ENCODE results near the gene BMAL1.

BMAL1 gene

GRCh38 chr11:13262096-13262495, 15.5 kb upstream of the BMAL1 start:
- DNase-seq = no peak

GRCh38 chr11:13268791-13269190, 8.8 kb upstream of the BMAL1 start:
- DNase-seq = no peak

DNA sequence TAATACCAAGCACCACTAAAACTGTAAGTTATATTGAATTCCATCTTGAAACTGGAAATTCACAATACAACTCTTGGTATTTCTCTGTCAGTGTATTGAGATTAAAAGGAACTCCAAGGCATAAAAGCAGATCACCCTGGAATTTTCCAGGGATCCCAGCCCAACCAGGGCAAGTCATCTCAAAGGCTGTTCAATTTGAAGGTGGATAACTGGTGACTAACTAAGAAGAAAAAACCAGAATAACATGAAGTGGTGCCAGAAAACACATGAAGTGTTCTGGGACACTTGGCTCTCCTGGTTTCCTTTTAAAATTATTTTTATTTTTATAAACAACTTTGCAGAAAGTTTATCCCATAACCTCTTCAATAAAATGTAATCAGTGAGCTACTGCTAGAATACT, 7.8 kb upstream of the BMAL1 start:
- DNase-seq = no peak

DNA sequence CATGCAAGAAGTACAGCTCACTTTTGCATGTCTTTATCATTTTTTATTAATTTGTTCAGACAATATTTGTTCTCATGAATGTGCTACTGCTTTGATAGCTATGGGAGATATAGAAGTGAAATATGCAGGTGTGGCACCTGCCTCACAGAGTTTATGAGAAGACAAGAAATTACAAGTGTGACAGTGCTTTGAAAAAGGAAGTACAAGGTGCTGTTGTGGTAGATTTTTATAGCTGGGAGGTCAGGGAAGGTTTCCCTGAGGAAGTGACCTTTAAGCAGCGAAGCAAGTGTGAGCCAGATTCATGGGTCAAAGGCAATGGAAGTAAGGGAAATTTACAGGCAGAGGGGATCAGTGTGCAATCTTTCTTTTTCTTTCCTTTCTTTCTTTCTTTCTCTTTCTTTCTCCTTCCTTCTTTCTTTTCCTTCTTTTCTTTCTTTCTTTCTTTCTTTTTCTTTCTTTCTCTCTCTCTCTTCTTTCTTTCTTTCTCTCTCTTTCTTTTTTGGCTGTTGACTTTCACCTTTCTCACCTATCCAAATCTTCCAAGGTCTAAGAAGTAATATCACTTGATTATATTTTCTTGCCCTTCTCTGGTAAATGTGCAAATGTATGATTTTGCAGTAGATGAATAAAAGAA, 6.4 kb upstream of the BMAL1 start:
- no peak for DNase-seq

DNA sequence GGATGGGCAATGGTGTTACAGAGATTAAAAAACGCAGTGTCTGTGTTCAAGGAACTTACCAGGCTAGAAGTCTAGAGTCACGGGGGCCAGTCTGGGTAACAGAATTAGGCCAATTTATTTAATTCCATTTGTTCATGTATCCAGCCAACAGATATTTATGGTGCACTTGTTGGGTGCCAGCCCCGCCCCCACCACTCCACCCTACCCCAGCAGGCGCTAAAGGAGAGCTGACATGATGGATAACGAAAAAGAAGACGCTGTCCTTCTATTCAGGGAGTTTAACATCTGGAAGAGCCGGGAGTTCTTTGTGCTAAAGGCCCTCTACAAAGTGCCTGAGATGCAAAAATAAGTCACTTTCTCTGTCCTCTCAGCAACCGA, 1.1 kb upstream of the BMAL1 start:
- peak; percentile 25 for DNase-seq

GRCh38 chr11:13276832-13277767, 490 bp upstream of the BMAL1 start:
- peak; percentile 97 for DNase-seq

DNA sequence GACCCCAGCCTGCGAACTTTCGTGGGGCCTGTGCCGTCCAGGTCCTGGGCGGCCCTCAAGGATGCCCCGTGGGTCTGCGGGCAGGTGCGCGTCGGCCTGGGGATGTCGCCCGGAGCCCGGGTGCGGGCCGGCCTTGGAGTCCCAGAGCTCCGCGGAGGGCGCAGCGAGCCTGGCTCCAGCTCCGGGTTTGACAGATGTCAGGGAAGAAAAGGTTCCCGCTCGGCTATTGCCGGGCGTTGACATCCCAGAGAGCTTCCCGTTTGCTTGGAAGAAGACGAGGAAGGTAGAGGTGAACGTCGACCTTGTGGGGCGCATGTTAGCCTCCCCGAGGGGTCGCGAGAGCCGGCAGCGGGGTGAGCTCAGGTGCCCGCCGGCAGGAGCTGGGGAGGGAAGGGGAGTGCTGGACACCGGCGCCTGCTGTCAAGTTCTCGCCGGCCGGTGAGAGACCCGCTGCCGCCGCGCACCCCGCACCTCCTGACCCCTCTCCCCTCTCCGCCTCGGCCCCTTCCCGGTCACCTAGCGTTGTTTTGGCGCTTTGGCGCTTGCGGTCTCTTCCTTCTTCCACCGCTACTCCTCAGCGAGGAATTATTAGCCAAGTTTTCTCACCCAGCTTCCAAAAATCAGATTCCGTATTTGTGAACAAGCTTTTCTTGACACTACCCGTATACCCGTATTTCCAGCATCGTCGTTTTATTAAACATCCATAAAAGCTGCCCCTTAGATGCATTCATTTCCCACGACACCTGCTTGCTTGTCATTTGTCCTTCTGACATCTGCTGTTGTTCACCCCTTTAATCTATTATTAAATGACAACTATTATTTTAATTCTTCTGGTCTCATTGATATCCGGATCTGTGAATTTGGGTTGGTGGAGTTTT, 1.3 kb downstream of the BMAL1 start:
- DNase-seq = no peak

DNA sequence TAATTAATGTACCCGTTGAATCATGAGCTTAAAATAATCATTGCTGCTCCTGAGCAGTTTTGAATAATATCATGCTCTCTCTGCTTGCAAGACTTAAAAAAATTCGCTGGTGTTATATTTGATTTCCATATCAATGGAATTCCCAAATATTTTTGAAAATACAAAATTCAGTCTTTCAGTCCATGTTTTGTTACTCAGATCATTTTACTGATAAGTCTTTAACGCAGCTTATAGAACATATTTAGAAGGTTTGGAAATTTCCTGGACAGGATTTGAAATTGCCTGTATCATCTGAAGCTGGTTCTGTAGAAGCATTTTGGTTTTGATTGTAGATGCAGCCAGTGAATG, 1.9 kb downstream of the BMAL1 start:
- DNase-seq = no peak

DNA sequence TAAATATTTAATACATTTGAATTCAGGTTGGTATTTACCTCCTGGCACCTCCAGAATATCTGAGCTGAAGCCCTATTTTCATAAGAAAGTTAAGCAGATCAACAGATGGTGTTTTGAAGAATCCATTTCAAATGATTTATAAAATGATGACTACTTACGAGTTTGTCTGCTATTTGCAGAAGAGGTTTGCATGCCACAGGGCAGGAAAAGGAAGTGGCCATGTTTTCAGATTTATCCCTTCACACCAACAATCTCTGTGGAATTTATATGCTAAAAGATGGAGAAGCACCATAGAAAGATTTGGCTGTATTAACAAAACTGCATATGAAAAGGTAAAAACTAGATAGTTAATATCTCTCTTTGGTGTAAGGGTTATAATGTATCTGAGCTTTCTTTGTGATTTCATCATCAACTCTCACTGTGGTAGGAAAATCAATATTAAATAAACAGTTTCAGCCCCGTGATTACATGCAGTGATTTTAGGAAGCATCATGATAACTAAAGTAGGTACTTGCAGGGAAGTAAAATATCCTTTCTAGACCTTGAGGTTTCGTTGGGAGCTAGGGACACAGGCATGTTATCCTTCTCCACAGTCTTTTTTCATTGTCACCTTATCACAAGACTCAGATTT, 2.6 kb downstream of the BMAL1 start:
- no peak for DNase-seq

GRCh38 chr11:13280777-13281176, 3.2 kb downstream of the BMAL1 start:
- no peak for DNase-seq

DNA sequence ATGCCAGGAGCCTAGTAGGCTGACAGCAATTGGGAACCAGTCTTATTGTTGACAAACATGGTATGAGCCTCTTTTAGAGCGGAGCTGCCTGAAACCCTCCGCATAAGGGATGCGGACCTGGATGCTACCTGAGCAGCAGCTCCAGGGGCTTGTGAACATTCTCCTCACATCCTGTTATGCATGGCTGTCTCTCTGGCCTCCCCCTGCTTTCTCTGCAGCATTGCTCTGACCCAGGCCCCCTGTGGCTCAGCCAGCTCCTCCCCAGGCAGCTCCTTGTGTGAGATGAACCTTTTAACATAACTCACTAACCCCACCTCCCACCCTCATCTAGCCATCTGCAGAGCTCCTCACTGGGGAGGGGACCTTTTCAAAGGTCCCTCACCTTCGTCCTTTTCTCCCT, 6.0 kb downstream of the BMAL1 start:
- no peak for DNase-seq

GRCh38 chr11:13284776-13285588, 7.4 kb downstream of the BMAL1 start:
- peak; percentile 47 for DNase-seq

- DNase-seq = no peak
Observed at GRCh38 chr11:13286279-13286821, 8.8 kb downstream of the BMAL1 start.

DNA sequence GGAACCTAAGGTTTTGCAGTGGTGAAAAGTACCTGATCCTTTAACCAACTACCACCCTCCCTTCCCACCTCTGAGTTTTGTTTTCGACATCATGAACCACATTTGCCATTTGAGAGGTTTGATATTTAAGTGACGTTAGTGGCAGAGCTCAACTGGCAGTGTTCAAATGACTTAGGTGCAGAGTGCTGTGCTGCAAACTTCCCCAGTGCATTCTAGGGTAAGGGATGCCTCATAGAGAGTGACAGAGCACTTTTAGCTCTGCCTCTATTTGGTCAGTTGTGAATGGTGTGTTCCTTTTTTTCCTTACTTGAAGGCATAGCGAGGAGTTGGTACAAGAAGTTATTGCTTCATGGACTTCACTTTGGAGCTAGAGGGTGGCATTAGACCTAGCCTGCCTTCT, 9.4 kb downstream of the BMAL1 start:
- peak; percentile 48 for DNase-seq

GRCh38 chr11:13287681-13288080, 10.1 kb downstream of the BMAL1 start:
- DNase-seq = no peak

DNA sequence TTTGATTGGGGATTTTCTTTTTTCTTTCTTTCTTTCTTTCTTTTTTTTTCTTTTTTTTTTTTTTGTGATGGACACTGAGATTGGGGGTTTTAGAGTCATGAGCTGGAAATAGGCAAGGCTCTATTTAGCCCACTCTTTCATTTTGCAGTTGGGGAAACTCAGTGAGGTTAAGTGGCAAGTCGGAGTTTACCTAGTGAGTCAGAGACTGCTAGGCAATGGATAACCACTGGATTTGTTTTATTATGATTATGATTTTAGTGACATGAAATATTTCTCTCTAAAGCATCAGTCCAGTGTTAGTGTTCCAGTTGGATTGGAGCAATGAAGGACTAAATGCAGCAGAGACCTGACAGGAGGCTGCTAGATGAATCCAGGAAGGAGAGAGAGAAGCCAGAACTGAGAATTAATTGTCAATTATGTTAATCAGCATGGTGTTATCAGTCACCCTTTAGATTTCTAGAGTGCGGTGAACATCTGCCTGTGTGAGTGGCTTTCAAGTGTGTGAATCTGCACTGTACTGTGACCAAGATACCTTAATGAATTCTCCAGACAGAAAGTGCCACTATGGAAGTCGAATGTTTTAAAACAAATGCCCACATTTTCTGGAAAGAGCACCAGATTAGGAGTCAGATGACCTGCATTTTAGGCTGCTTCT, 10.9 kb downstream of the BMAL1 start:
- no peak for DNase-seq

DNA sequence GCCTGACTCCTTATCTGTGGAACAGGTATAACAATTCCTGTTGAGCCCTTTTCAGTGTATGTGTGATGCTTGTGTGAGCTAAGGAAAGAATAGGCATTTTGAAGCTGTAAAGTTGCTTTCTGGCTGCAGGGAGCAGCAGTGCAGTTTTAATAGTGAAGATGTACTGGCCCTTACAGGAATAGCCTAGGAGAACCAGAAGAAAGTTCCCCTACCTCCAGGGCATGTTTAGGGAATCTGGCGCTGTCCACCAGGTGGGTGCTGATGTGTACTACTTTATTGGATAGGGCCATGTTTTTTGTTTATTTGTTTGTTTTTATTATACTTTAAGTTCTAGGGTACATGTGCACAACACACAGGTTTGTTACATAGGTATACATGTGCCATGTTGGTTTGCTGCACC, 11.5 kb downstream of the BMAL1 start:
- no peak for DNase-seq

GRCh38 chr11:13290221-13290980, 12.8 kb downstream of the BMAL1 start:
- DNase-seq = no peak

GRCh38 chr11:13291361-13291760, 13.8 kb downstream of the BMAL1 start:
- DNase-seq = no peak

- DNase-seq = no peak
Observed at GRCh38 chr11:13291800-13292199, 14.2 kb downstream of the BMAL1 start.

- DNase-seq = no peak
Observed at GRCh38 chr11:13292970-13293369, 15.4 kb downstream of the BMAL1 start.

Data from activated naive CD4-positive, alpha-beta T cell treated with Interleukin-2 at 50 U/mL for 16 hours (primary cell).